Left ventricle myocardium inferior (tissue), 1 donor: Measurements from ENCODE around the gene CDK5. TPM values are rescaled to one million over a fixed set of nuclear protein-coding genes. Genes with fewer than 3 reads are reported as not detected.

Experiments used
- DNase-seq: peaks from one replicate; pipeline ENCODE4 v3.0.0-alpha.2; 2020
- H3K27ac ChIP-seq: fragments of 200-600 bp; replicated peaks from 2 replicates; pipeline ENCODE4 v1.8.0; 2021
- H3K27me3 ChIP-seq: fragments of 200-600 bp; 2 replicates; pipeline ENCODE4 v1.8.0; 2021; ENCODE audit warnings: low read depth
- H3K36me3 ChIP-seq: fragments of 200-600 bp; 2 replicates; pipeline ENCODE4 v1.8.0; 2021
- H3K4me1 ChIP-seq: fragments of 200-600 bp; 2 replicates; pipeline ENCODE4 v1.8.0; 2021
- H3K4me3 ChIP-seq: fragments of 200-600 bp; 2 replicates; pipeline ENCODE4 v1.8.0; 2021; ENCODE audit warnings: mild to moderate bottlenecking, moderate library complexity
- H3K9me3 ChIP-seq: fragments of 200-600 bp; replicated peaks from 2 replicates; pipeline ENCODE4 v1.8.0; 2021
- intact Hi-C: fragments of 100-400 bp; cut with micrococcal nuclease; formaldehyde crosslinking; loops from one replicate; pipeline ENCODE4 v1.11.0; 2022
- total RNA-seq: library from RNA; stranded (reverse); fragmentation: NEBNext Ultra II Directional; extraction: Animal tissue kit (Norgen Biotek cat#: 25700); gene quantifications from one replicate; pipeline ENCODE4 v1.2.1, GENCODE V29; 2021
- TF ChIP-seq, protein P1 (sequence below): fragments of 200-600 bp; IDR thresholded peaks from 2 replicates; pipeline ENCODE4 v1.8.0; 2021; ENCODE audit warnings: antibody characterized with exemption, mild to moderate bottlenecking, borderline replicate concordance
- donor health status: DM: no; HTN: yes; CAD: no; lungs with severe emphysema.

Gene CDK5
- total RNA-seq, 1 donor from 2014 or later = 9.6 TPM

DNA sequence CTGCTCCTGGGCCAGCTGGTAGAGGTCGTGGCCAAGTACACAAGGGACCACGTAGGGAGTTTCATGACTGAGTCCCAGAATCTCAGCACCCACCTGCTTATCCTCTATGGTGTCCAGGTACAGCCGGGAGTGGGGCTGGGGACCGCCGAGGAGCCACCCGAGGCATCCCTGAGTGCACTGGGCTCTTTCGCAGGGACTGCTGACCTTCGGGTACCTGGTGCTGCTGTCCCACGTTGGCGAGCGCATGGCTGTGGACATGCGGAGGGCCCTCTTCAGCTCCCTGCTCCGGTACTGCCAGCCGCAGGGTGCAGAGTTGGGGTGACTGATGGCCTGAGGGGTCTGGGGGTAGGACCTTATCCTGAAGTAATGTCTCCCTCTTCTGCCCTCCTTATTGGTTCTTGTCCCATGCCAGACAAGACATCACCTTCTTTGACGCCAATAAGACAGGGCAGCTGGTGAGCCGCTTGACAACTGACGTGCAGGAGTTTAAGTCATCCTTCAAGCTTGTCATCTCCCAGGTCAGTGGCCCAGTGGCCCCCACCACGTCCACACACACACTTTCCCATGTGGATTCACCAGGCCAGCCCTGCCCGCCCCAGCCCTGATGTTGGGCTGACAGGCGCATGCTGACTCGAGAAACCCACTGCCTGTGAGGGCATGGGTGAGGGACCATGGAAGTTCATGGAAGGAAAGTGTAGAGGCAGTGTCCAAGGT is 23.2 kb downstream of the CDK5 start:
- intact Hi-C loops = loop anchor here (10.0 kb wide), 1 partner anchor 70 kb away; no protein-coding TSS in a partner anchor
- TF ChIP-seq, protein P1, sequence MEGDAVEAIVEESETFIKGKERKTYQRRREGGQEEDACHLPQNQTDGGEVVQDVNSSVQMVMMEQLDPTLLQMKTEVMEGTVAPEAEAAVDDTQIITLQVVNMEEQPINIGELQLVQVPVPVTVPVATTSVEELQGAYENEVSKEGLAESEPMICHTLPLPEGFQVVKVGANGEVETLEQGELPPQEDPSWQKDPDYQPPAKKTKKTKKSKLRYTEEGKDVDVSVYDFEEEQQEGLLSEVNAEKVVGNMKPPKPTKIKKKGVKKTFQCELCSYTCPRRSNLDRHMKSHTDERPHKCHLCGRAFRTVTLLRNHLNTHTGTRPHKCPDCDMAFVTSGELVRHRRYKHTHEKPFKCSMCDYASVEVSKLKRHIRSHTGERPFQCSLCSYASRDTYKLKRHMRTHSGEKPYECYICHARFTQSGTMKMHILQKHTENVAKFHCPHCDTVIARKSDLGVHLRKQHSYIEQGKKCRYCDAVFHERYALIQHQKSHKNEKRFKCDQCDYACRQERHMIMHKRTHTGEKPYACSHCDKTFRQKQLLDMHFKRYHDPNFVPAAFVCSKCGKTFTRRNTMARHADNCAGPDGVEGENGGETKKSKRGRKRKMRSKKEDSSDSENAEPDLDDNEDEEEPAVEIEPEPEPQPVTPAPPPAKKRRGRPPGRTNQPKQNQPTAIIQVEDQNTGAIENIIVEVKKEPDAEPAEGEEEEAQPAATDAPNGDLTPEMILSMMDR = no peak
- Histone ChIP-seq H3K4me1 (peaks cover 40% of the 10 kb centered on the region), H3K9me3 (no peaks in the 10 kb centered on the region), H3K4me3 (no peak overlapping the region), H3K27ac (peak overlapping the region; percentile 71), H3K27me3 (no peaks in the 10 kb centered on the region), H3K36me3 (peaks cover 39% of the 10 kb centered on the region)
- no peak for DNase-seq

DNA sequence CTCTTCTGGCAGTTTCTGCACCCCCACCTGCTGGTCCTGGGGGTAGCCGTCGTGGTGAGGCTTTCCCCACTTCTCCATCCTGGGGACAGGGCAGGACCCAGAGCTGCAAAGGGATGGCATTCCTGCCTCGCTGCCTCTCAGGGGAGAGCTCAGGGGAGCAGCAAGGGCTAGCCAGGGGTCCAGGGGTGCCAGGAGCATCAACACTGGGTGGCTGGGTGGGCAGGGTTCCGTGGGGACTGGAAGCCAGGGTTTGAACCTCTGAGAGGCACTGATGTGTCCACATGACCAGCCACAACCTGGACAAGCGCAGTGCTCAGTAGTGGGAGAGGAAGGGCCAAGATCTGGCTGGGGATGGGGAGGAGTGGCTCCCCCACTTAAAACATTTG is 23.8 kb downstream of the CDK5 start:
- TF ChIP-seq, protein P1 = no peak
- no peak overlapping the region for H3K27ac ChIP-seq
- intact Hi-C loops = loop anchor here (10.0 kb wide), 1 partner anchor 71 kb away; no protein-coding TSS in a partner anchor
- H3K4me1 ChIP-seq = peaks cover 40% of the 10 kb centered on the region
- H3K9me3 ChIP-seq = no peaks in the 10 kb centered on the region
- no peak for DNase-seq
- no peaks in the 10 kb centered on the region for H3K27me3 ChIP-seq
- H3K36me3 ChIP-seq = peaks cover 39% of the 10 kb centered on the region
- H3K4me3 ChIP-seq = no peak overlapping the region

DNA sequence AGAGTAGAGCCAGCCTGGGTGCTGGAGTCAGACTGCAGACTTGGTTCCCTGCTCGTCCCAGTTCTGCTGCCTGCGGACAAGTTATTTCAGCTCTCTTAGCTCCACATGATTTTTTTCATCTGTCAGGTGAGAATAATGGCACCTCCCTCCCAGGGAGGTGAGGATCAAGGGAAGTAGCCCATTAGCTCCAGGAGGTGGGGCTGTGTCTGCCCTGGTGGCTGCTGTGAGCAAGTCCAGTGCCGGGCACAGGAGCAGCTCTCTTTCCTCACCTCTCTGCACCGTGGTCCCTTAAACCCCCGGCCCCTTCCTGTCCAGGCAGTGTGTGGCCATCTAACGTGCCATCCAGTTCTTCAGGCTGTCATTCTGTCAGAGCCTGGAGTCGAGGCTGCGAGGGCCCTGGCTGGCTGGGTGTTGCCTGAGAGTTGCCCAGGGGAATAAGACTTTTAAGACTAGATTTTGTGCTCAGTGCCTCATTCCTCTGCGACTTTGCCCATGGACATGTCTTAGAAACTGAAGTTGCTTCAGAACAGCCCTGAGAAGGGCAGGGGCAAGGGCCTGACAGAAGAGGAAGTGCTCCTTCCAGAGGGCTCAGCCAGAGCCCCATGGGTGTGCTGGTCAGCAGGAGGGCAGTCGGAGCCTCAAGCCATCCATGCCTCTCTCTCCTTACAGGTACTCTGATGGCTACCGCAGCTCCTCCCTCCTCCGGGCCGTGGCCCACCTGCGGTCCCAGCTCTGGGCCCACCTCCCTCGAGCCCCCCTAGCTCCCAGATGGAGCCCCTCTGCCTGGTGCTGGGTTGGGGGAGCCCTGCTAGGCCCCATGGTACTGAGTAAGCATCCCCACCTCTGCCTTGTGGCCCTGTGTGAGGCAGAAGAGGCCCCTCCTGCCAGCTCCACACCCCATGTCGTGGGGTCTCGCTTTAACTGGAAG is 24.5 kb downstream of the CDK5 start:
- TF ChIP-seq, protein P1 = no peak
- intact Hi-C loops = loop anchor here (10.0 kb wide), 1 partner anchor 72 kb away; no protein-coding TSS in a partner anchor
- Histone ChIP-seq H3K27ac (no peak overlapping the region), H3K4me3 (no peak overlapping the region), H3K36me3 (peaks cover 39% of the 10 kb centered on the region), H3K9me3 (no peaks in the 10 kb centered on the region), H3K27me3 (no peaks in the 10 kb centered on the region), H3K4me1 (peaks cover 36% of the 10 kb centered on the region)
- no peak for DNase-seq

DNA sequence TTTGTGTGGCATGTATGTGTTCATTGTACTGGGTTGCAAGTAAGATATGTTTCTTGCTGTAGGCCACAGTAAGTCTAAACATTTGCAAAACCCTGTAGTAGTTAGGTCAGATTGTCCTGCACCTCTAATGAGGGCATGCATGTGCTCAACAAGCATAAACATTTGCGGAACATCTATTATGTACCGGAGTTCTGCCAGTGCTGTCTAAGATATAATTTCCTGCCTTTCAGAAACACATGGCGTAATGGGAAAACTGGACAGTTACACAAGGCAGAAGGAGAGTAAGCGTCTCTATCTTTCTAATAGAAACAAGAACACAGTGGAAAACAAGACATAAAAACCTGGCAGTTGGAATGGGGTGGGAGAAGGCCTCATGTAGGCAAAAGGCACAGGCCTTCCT is 26.7 kb downstream of the CDK5 start:
- Histone ChIP-seq H3K27ac (no peak overlapping the region), H3K36me3 (peaks cover 24% of the 10 kb centered on the region), H3K4me3 (no peak overlapping the region), H3K9me3 (no peaks in the 10 kb centered on the region), H3K4me1 (peaks cover 41% of the 10 kb centered on the region), H3K27me3 (no peaks in the 10 kb centered on the region)
- TF ChIP-seq, protein P1 = no peak
- no peak for DNase-seq
- intact Hi-C loops = loop anchor here (10.0 kb wide), 1 partner anchor 74 kb away; no protein-coding TSS in a partner anchor

DNA sequence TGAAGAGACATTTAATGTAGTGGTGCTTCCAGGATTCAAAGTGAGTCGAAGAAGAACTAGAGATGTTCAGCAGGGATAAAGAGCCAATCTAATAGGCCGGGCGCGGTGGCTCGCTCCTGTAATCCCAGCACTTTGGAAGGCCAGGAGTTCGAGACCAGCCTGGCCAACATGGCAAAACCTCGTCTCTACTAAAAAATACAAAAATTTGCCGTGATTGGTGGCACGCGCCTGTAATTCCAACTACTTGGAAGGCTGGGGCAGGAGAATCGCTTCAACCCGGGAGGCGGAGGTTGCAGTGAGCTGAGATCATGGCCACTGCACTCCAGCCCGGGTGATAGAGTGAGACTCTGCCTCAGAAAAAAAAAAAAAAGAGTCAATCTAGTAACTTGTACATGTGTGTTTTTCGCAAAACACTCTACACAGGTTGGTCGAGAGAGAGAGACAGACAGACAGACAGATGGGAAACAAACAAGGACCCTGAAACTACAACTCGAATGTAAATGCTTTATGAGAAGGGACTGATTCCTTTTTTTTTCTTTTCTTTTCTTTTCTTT is 28.7 kb downstream of the CDK5 start:
- H3K27me3 ChIP-seq = no peaks in the 10 kb centered on the region
- TF ChIP-seq, protein P1 = no peak
- H3K9me3 ChIP-seq = no peaks in the 10 kb centered on the region
- intact Hi-C loops = no loop called here
- peaks cover 26% of the 10 kb centered on the region for H3K4me1 ChIP-seq
- peak overlapping the region; percentile 93 for H3K27ac ChIP-seq
- peaks cover 6% of the 10 kb centered on the region for H3K36me3 ChIP-seq
- DNase-seq = no peak
- H3K4me3 ChIP-seq = peak overlapping the region; percentile 85
